ENCODE results near the gene CSRNP2.

Gene CSRNP2

GRCh38 chr12:51012570-51013236 is 70.7 kb downstream of the CSRNP2 start:
- Histone ChIP-seq H3K9me2 (replicated peaks; ENCODE audit: insufficient read depth, low read length) (no peaks in the 10 kb centered on the region), H3K27ac (ENCODE audit: low read length) (no peak overlapping the region), H3K27me3 (replicated peaks; ENCODE audit: insufficient read depth, low read length) (no peaks in the 10 kb centered on the region), H3F3A (ENCODE audit: insufficient read depth, low read length) (no peaks in the 10 kb centered on the region), H3K9ac (ENCODE audit: low read length) (no peak overlapping the region), H2AFZ (ENCODE audit: low read length) (no peak overlapping the region), H3K9me3 (replicated peaks; ENCODE audit: insufficient read depth, low read length) (no peaks in the 10 kb centered on the region), H4K20me1 (ENCODE audit: insufficient read depth, low read length) (no peaks in the 10 kb centered on the region), H3K79me2 (ENCODE audit: low read length) (peaks cover 76% of the 10 kb centered on the region), H3K36me3 (replicated peaks; ENCODE audit: insufficient read depth, low read length) (no peaks in the 10 kb centered on the region), H3K4me1 (ENCODE audit: low read length) (no peaks in the 10 kb centered on the region), H3K4me2 (ENCODE audit: low read depth, low read length) (no peak overlapping the region), H3K4me3 (ENCODE audit: low read length) (no peak overlapping the region)
- no peak for DNase-seq
- no peak for TF ChIP-seq CTCF (IDR thresholded peaks at IDR 0.05; ENCODE audit: low read length)

- Histone ChIP-seq H3K79me2 (ENCODE audit: low read length) (peaks cover 68% of the 10 kb centered on the region), H3K4me1 (ENCODE audit: low read length) (no peaks in the 10 kb centered on the region), H2AFZ (ENCODE audit: low read length) (no peak overlapping the region)
Measured at GRCh38 chr12:51011955-51012354, 71.4 kb downstream of the CSRNP2 start.

More at GRCh38 chr12:51011955-51012354, 71.4 kb downstream of the CSRNP2 start:
- H4K20me1 ChIP-seq (ENCODE audit: insufficient read depth, low read length): no peaks in the 10 kb centered on the region
- DNase-seq: no peak
- H3K9me2 ChIP-seq (replicated peaks; ENCODE audit: insufficient read depth, low read length): no peaks in the 10 kb centered on the region
- H3K36me3 ChIP-seq (replicated peaks; ENCODE audit: insufficient read depth, low read length): no peaks in the 10 kb centered on the region
- no peaks in the 10 kb centered on the region for H3K27me3 ChIP-seq (replicated peaks; ENCODE audit: insufficient read depth, low read length)
- H3K9ac ChIP-seq (ENCODE audit: low read length): no peak overlapping the region
- no peak overlapping the region for H3K4me2 ChIP-seq (ENCODE audit: low read depth, low read length)
- no peak overlapping the region for H3K27ac ChIP-seq (ENCODE audit: low read length)
- H3F3A ChIP-seq (ENCODE audit: insufficient read depth, low read length): no peaks in the 10 kb centered on the region
- TF ChIP-seq CTCF (IDR thresholded peaks at IDR 0.05; ENCODE audit: low read length) (no peak), EZH2phosphoT487 (IDR thresholded peaks at IDR 0.05; ENCODE audit: low read length) (no peak), EZH2 (optimal IDR thresholded peaks at IDR 0.05; ENCODE audit: low read depth, low read length) (no peak)
- no peaks in the 10 kb centered on the region for H3K9me3 ChIP-seq (replicated peaks; ENCODE audit: insufficient read depth, low read length)
- no peak overlapping the region for H3K4me3 ChIP-seq (ENCODE audit: low read length)
